ENCODE results near the gene MAPK13.

DNA sequence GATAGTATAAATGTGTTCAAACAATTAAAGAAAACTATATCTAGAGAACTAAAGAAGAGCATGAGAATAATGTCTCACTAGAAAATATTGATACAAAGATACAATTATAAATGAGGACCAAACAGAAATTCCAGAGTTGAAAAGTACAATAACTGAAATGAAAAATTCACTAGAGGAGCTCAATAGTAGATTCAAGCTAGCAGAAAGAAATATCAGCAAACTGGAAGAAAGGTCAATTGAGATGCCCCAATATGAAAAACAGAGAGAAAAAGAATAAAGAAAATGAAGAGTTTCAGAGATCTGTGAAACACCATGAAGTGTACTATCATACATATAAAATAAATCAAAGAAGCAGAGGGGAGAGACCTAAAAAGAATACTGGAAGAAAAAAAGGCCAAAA is 48.2 kb downstream of the MAPK13 start:
- TF ChIP-seq CTCF (IDR thresholded peaks at IDR 0.05; ENCODE audit: insufficient read depth, low read depth, low read length) (no peak), EZH2 (IDR thresholded peaks at IDR 0.05; ENCODE audit: insufficient read depth, low read length) (no peak)
